HEK293 (cell line): ENCODE measurements around the gene NOXO1.

Source experiments
- CTCF ChIA-PET: fragments of 350-600 bp; formaldehyde crosslinking; extraction: SDS; loops from one replicate; lab custom pipeline; 2021; ENCODE audit warnings: antibody characterized with exemption; lab: Yijun Ruan, JAX
- POLR2A ChIA-PET: fragments of 300-600 bp; formaldehyde crosslinking; extraction: SDS; loops from one replicate; lab custom pipeline; 2020; ENCODE audit warnings: antibody characterized with exemption, inconsistent platforms; lab: Yijun Ruan, JAX
- H3K27ac ChIP-seq: fragments of 200-500 bp; sonication (Bioruptor generic); 2 replicates; pipeline ENCODE4 v1.5.1; 2014; ENCODE audit warnings: low read depth, low read length, control low read depth, inconsistent platforms; ENCODE audit errors: extremely low read depth
- H3K36me3 ChIP-seq, 2 experiments: fragments of 200-500 bp in 1 of 2; sonication (Bioruptor generic) in 1 of 2; 1 replicate in 1 of 2; 2 replicates in 1 of 2; pipeline ENCODE4 v1.5.1; 2014 to 2017; ENCODE audit warnings: inconsistent platforms in 2 of 2, low read length in 2 of 2; ENCODE audit not compliant: control insufficient read depth in 2 of 2, insufficient read depth in 1 of 2
- H3K4me1 ChIP-seq: fragments of 200-500 bp; sonication (Bioruptor generic); 2 replicates; pipeline ENCODE4 v1.5.1; 2014; ENCODE audit warnings: mild to moderate bottlenecking, low read length, inconsistent platforms; ENCODE audit not compliant: control insufficient read depth, insufficient read depth
- H3K4me3 ChIP-seq: 2 replicates; pipeline ENCODE4 v1.5.1; 2011; ENCODE audit warnings: low read depth, mild to moderate bottlenecking, control low read depth, low read length, moderate library complexity
- H3K9me3 ChIP-seq: fragments of 200-500 bp; sonication (Bioruptor generic); 2 replicates; pipeline ENCODE4 v1.5.1; 2014; ENCODE audit warnings: low read depth, low read length, inconsistent platforms; ENCODE audit not compliant: control insufficient read depth, insufficient read depth
- BCL6B ChIP-seq: fragments of 450-650 bp; formaldehyde crosslinking; IDR thresholded peaks from 2 replicates; pipeline ENCODE4 v1.5.1; 2017; ENCODE audit warnings: missing biosample characterization, missing genetic modification characterization
- CTCF ChIP-seq: fragments of 450-650 bp; formaldehyde crosslinking; IDR thresholded peaks from 2 replicates; pipeline ENCODE4 v1.5.1; 2016; ENCODE audit warnings: missing biosample characterization, missing genetic modification characterization
- EGR2 ChIP-seq: fragments of 450-650 bp; formaldehyde crosslinking; IDR thresholded peaks from 2 replicates; pipeline ENCODE4 v1.5.1; 2016; ENCODE audit warnings: low read depth, missing biosample characterization, missing genetic modification characterization
- GLIS1 ChIP-seq: fragments of 450-650 bp; formaldehyde crosslinking; IDR thresholded peaks from 2 replicates; pipeline ENCODE4 v1.5.1; 2016; ENCODE audit warnings: missing biosample characterization, missing genetic modification characterization
- KLF9 ChIP-seq: fragments of 450-650 bp; formaldehyde crosslinking; IDR thresholded peaks from 2 replicates; pipeline ENCODE4 v1.5.1; 2016; ENCODE audit warnings: missing biosample characterization, missing genetic modification characterization, low read depth
- MYNN ChIP-seq: fragments of 450-650 bp; formaldehyde crosslinking; IDR thresholded peaks from 2 replicates; pipeline ENCODE4 v1.5.1; 2016; ENCODE audit warnings: missing biosample characterization, missing genetic modification characterization, borderline replicate concordance
- PATZ1 ChIP-seq: fragments of 450-650 bp; formaldehyde crosslinking; IDR thresholded peaks from 2 replicates; pipeline ENCODE4 v1.5.1; 2016; ENCODE audit warnings: missing biosample characterization, missing genetic modification characterization
- SETDB1 ChIP-seq: IDR thresholded peaks from one replicate; pipeline ENCODE4 v1.6.1; 2017; ENCODE audit warnings: mild to moderate bottlenecking, low read length, moderate library complexity, mixed read lengths; ENCODE audit not compliant: insufficient read length
- SP2 ChIP-seq: fragments of 450-650 bp; formaldehyde crosslinking; IDR thresholded peaks from 2 replicates; pipeline ENCODE4 v1.5.1; 2016; ENCODE audit warnings: missing biosample characterization, missing genetic modification characterization
- ZFHX2 ChIP-seq: fragments of 450-650 bp; formaldehyde crosslinking; conservative IDR thresholded peaks from 2 replicates; pipeline ENCODE4 v1.5.1; 2016; ENCODE audit warnings: missing biosample characterization, missing genetic modification characterization
- ZIC2 ChIP-seq: fragments of 450-650 bp; formaldehyde crosslinking; IDR thresholded peaks from 2 replicates; pipeline ENCODE4 v1.5.1; 2016; ENCODE audit warnings: missing biosample characterization, missing genetic modification characterization
- ZNF184 ChIP-seq: fragments of 450-650 bp; IDR thresholded peaks from 2 replicates; pipeline ENCODE4 v1.5.1; 2018; ENCODE audit warnings: missing biosample characterization, mild to moderate bottlenecking, missing genetic modification characterization
- ZNF280C ChIP-seq: fragments of 450-650 bp; formaldehyde crosslinking; IDR thresholded peaks from 2 replicates; pipeline ENCODE4 v1.5.1; 2016; ENCODE audit warnings: missing biosample characterization, missing genetic modification characterization
- ZNF302 ChIP-seq: fragments of 450-650 bp; formaldehyde crosslinking; IDR thresholded peaks from 2 replicates; pipeline ENCODE4 v1.5.1; 2016; ENCODE audit warnings: missing biosample characterization, missing genetic modification characterization, low read depth
- ZNF335 ChIP-seq: fragments of 450-650 bp; formaldehyde crosslinking; conservative IDR thresholded peaks from 2 replicates; pipeline ENCODE4 v1.5.1; 2016; ENCODE audit warnings: missing biosample characterization, missing genetic modification characterization
- ZNF394 ChIP-seq: fragments of 450-650 bp; formaldehyde crosslinking; IDR thresholded peaks from 2 replicates; pipeline ENCODE4 v1.5.1; 2016; ENCODE audit warnings: missing biosample characterization, missing genetic modification characterization, mild to moderate bottlenecking, moderate library complexity, borderline replicate concordance
- ZNF449 ChIP-seq: fragments of 450-650 bp; formaldehyde crosslinking; IDR thresholded peaks from 2 replicates; pipeline ENCODE4 v1.5.1; 2017; ENCODE audit warnings: missing biosample characterization, mild to moderate bottlenecking, missing genetic modification characterization, moderate library complexity
- ZNF513 ChIP-seq: fragments of 450-650 bp; IDR thresholded peaks from 2 replicates; pipeline ENCODE4 v1.5.1; 2018; ENCODE audit warnings: missing biosample characterization, missing genetic modification characterization
- ZNF558 ChIP-seq: fragments of 450-650 bp; formaldehyde crosslinking; IDR thresholded peaks from 2 replicates; pipeline ENCODE4 v1.5.1; 2016; ENCODE audit warnings: missing biosample characterization, missing genetic modification characterization
- ZNF560 ChIP-seq: fragments of 450-650 bp; formaldehyde crosslinking; IDR thresholded peaks from 2 replicates; pipeline ENCODE4 v1.5.1; 2017; ENCODE audit warnings: missing biosample characterization, missing genetic modification characterization, borderline replicate concordance
- ZNF596 ChIP-seq: fragments of 450-650 bp; IDR thresholded peaks from 2 replicates; pipeline ENCODE4 v1.5.0; 2018; ENCODE audit warnings: missing biosample characterization, mild to moderate bottlenecking, missing genetic modification characterization, moderate library complexity
- ZNF677 ChIP-seq: fragments of 450-650 bp; IDR thresholded peaks from 2 replicates; pipeline ENCODE4 v1.5.0; 2018; ENCODE audit warnings: missing biosample characterization, mild to moderate bottlenecking, missing genetic modification characterization, moderate library complexity
- ZNF768 ChIP-seq: fragments of 450-650 bp; formaldehyde crosslinking; IDR thresholded peaks from 2 replicates; pipeline ENCODE4 v1.5.1; 2018; ENCODE audit warnings: missing biosample characterization, mild to moderate bottlenecking, missing genetic modification characterization
- ZNF777 ChIP-seq: fragments of 450-650 bp; formaldehyde crosslinking; IDR thresholded peaks from 2 replicates; pipeline ENCODE4 v1.5.1; 2017; ENCODE audit warnings: missing biosample characterization, missing genetic modification characterization, borderline replicate concordance

The NOXO1 gene

GRCh38 chr16:1981398-1981836, at the start of gene NOXO1:
Gene NOXO1, minus strand, starts transcription at chr16:1981469. Its CDS starts 290 bp downstream, at chr16:1981179.
- peaks cover 0 to 47% of the 10 kb centered on the region in 2 experiments; a peak in 1 of 3 replicates for H3K36me3 ChIP-seq
- H3K4me3 ChIP-seq: no peak within 1 kb of the TSS
- POLR2A ChIA-PET: interaction anchor here (1.0 to 10.1 kb wide), 3 partner anchors 16 to 174 kb away, joined by 3 to 76 read pairs (median 8); partner anchors contain the start of genes RPS2 and TRAF7
- H3K4me1 ChIP-seq: peaks cover 7% of the 10 kb centered on the region; the same call in 1 of the 2 replicates
- no peaks in the 10 kb centered on the region for H3K9me3 ChIP-seq
- H3K27ac ChIP-seq: no peak within 1 kb of the TSS
- CTCF ChIA-PET: interaction anchor here (0.5 kb wide), 1 partner anchor 82 kb away, joined by 3 read pairs; no protein-coding TSS in a partner anchor
- 0 out of 2 replicates have a peak, but pooled peaks have one; percentile 21 for TF ChIP-seq ZNF449 (tag by site-specific recombination)
- TF ChIP-seq ZNF513 (tag by site-specific recombination): no peak
- no peak for TF ChIP-seq ZNF280C (tag by site-specific recombination)
- no peak for TF ChIP-seq BCL6B (tag by site-specific recombination)
- peak; percentile 9; the same call in 1 of the 2 replicates for TF ChIP-seq PATZ1 (tag by site-specific recombination)
- TF ChIP-seq ZNF184 (tag by site-specific recombination): no peak
- TF ChIP-seq ZIC2 (tag by site-specific recombination): no peak
- TF ChIP-seq GLIS1: peak; percentile 23; the same call in 1 of the 2 replicates
- TF ChIP-seq ZNF335: 0 out of 2 replicates have a peak, but pooled peaks have one; percentile 13
- no peak for TF ChIP-seq ZNF302 (tag by site-specific recombination)
- TF ChIP-seq ZNF394: no peak
- TF ChIP-seq EGR2 (tag by site-specific recombination): peak; percentile 41; the same call in 1 of the 2 replicates
- TF ChIP-seq SP2 (tag by site-specific recombination): peak; percentile 51
- TF ChIP-seq ZNF777 (tag by site-specific recombination): no peak

- Histone ChIP-seq H3K4me1 (no peaks in the 10 kb centered on the region), H3K27ac (no peak overlapping the region), H3K4me3 (no peak overlapping the region), H3K36me3 (peaks cover 0 to 4% of the 10 kb centered on the region in 2 experiments; a peak in 1 of 3 replicates), H3K9me3 (no peaks in the 10 kb centered on the region)
- ChIA-PET POLR2A (interaction anchor here (0.6 to 1.6 kb wide), 2 partner anchors 12 to 125 kb away, joined by 3 to 4 read pairs; partner anchors contain the start of gene TRAF7), CTCF (interaction anchor here (0.7 kb wide), 1 partner anchor 291 kb away, joined by 3 read pairs; no protein-coding TSS in a partner anchor)
- TF ChIP-seq MYNN (no peak), CTCF (tag by site-specific recombination) (0 out of 2 replicates have a peak, but pooled peaks have one; percentile 2), ZNF677 (no peak), ZNF768 (0 out of 2 replicates have a peak, but pooled peaks have one; percentile 19), SETDB1 (no peak), ZFHX2 (tag by site-specific recombination) (no peak), KLF9 (tag by site-specific recombination) (no peak), ZNF558 (tag by site-specific recombination) (no peak), ZNF560 (no peak), ZNF596 (tag by site-specific recombination) (no peak)
Measured at GRCh38 chr16:2030036-2030435, 48.8 kb upstream of the NOXO1 start.
